RWPE2 (cell line): Measurements from ENCODE around the gene PDC.

Source experiments
- ATAC-seq: fragments of 200-7000 bp; cut with Tn5 transposase; 3 replicates; pipeline ENCODE4 v1.9.1; 2021; ENCODE audit warnings: low read depth
- DNase-seq: peaks from one replicate; pipeline ENCODE4 v3.0.0-alpha.2; 2020; ENCODE audit warnings: low spot score
- H3K27ac ChIP-seq: fragments of 450-650 bp; 2 replicates; pipeline ENCODE4 v1.5.1; 2017; ENCODE audit warnings: mild to moderate bottlenecking; ENCODE audit not compliant: poor library complexity, severe bottlenecking
- H3K27me3 ChIP-seq: fragments of 250-450 bp; sonication (Bioruptor Pico); 2 replicates; pipeline ENCODE4 v1.5.1; 2021; ENCODE audit warnings: mild to moderate bottlenecking, moderate library complexity; ENCODE audit not compliant: insufficient read depth, poor library complexity, severe bottlenecking
- H3K36me3 ChIP-seq: fragments of 250-450 bp; sonication (Bioruptor Pico); 2 replicates; pipeline ENCODE4 v1.5.1; 2020; ENCODE audit warnings: low read depth, mild to moderate bottlenecking, moderate library complexity
- H3K4me1 ChIP-seq: fragments of 250-450 bp; sonication (Bioruptor Pico); 2 replicates; pipeline ENCODE4 v1.5.1; 2021; ENCODE audit warnings: mild to moderate bottlenecking, moderate library complexity; ENCODE audit not compliant: insufficient read depth, poor library complexity, severe bottlenecking
- H3K4me3 ChIP-seq: fragments of 250-450 bp; sonication (Bioruptor Pico); 2 replicates; pipeline ENCODE4 v1.5.1; 2021; ENCODE audit warnings: mild to moderate bottlenecking, moderate library complexity; ENCODE audit not compliant: severe bottlenecking
- H3K9me3 ChIP-seq: fragments of 250-450 bp; sonication (Bioruptor Pico); 2 replicates; pipeline ENCODE4 v1.5.1; 2021; ENCODE audit warnings: mild to moderate bottlenecking, moderate library complexity; ENCODE audit not compliant: severe bottlenecking
- TF ChIP-seq, protein P1 (sequence below): fragments of 450-650 bp; IDR thresholded peaks from one replicate; pipeline ENCODE4 v1.5.1; 2017; ENCODE audit warnings: mild to moderate bottlenecking, moderate library complexity; ENCODE audit not compliant: poor library complexity, severe bottlenecking

The PDC gene

DNA sequence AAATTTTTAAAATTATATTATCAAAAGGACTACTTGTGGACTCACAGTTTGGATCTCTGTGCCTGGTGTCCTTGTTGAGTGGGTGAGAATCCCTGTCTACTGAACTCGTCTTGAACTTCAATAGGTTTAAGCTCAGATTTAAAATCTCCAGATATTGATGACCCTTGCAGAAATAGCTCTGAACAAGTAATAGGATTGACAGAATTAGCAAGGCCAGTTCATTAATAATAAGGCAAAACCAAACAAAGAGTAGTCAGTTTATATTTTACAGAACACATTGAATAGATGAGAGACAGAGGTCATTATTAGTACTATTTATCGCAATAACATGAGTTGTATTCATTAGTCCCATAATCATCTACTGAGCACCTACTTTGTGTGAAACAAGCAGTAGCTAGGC is at the start of gene PDC:
TSS of gene PDC (minus strand) at position 101 of the 400 bp plus-strand sequence. CDS start 11,655 bp downstream, outside the sequence.
- Histone ChIP-seq H3K9me3 (no peaks in the 10 kb centered on the region), H3K4me3 (no peak within 1 kb of the TSS), H3K27me3 (no peaks in the 10 kb centered on the region), H3K4me1 (no peaks in the 10 kb centered on the region), H3K27ac (no peak within 1 kb of the TSS), H3K36me3 (no peaks in the 10 kb centered on the region)
- TF ChIP-seq, protein P1, sequence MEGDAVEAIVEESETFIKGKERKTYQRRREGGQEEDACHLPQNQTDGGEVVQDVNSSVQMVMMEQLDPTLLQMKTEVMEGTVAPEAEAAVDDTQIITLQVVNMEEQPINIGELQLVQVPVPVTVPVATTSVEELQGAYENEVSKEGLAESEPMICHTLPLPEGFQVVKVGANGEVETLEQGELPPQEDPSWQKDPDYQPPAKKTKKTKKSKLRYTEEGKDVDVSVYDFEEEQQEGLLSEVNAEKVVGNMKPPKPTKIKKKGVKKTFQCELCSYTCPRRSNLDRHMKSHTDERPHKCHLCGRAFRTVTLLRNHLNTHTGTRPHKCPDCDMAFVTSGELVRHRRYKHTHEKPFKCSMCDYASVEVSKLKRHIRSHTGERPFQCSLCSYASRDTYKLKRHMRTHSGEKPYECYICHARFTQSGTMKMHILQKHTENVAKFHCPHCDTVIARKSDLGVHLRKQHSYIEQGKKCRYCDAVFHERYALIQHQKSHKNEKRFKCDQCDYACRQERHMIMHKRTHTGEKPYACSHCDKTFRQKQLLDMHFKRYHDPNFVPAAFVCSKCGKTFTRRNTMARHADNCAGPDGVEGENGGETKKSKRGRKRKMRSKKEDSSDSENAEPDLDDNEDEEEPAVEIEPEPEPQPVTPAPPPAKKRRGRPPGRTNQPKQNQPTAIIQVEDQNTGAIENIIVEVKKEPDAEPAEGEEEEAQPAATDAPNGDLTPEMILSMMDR: no peak
- no peak for DNase-seq
- no peak for ATAC-seq

DNA sequence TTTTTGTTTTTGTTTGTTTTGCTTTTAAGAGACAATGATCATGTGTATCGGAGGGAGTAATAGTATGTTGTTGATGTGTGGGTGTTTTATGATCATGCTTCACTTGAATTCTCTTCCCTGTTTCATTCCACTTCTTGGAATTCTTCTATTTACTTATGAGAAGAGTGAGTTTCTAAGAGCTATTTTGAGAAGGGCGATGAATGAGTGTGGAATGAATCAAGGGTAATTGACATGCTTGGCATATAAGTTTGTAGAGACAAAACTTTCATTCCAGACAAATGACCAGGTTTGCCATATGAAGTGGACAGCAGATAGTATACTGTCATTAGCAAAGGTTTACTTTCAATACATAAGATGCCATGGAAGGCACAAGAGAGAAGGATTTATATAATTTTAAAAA is 42.3 kb upstream of the PDC start:
- H3K4me3 ChIP-seq: no peak overlapping the region
- TF ChIP-seq, protein P1: no peak
- ATAC-seq: peak; percentile 41; the same call in 2 of the 3 replicates
- H3K27ac ChIP-seq: peak overlapping the region; percentile 37
- H3K36me3 ChIP-seq: no peaks in the 10 kb centered on the region
- H3K9me3 ChIP-seq: no peaks in the 10 kb centered on the region
- DNase-seq: no peak
- H3K27me3 ChIP-seq: no peaks in the 10 kb centered on the region
- peaks cover 32% of the 10 kb centered on the region for H3K4me1 ChIP-seq

- peak overlapping the region; percentile 95 for H3K27ac ChIP-seq
- no peaks in the 10 kb centered on the region for H3K9me3 ChIP-seq
- ATAC-seq (no peak), DNase-seq (no peak)
- TF ChIP-seq, protein P1: no peak
- H3K27me3 ChIP-seq: no peaks in the 10 kb centered on the region
- H3K4me1 ChIP-seq: peaks cover 33% of the 10 kb centered on the region
- no peak overlapping the region for H3K4me3 ChIP-seq
- H3K36me3 ChIP-seq: no peaks in the 10 kb centered on the region
Measured at GRCh38 chr1:186502087-186502486, 41.2 kb upstream of the PDC start.

DNA sequence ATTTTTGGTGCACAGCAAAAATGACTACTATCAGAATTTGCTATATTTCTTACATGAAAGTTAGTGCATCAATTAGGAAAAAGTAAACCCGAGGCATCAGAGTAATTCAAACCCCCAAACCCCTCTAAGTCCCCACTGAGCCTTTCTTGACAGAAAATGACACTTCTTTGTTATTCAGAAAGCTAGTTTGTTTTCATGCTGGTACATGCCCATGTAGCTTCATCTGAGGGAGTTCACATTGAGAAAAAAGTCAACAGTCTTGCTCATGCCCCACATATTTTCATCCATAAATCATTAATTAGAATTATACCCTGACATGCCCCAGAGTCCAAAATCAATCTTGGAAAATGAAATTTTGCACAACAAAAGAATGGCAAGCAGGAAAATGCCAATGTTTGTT is 39.9 kb upstream of the PDC start:
- peak overlapping the region; percentile 95 for H3K27ac ChIP-seq
- H3K4me1 ChIP-seq: peaks cover 40% of the 10 kb centered on the region
- H3K9me3 ChIP-seq: no peaks in the 10 kb centered on the region
- no peak overlapping the region for H3K4me3 ChIP-seq
- ATAC-seq (peak; percentile 57; the same call in 2 of the 3 replicates), DNase-seq (no peak)
- no peaks in the 10 kb centered on the region for H3K27me3 ChIP-seq
- TF ChIP-seq, protein P1: no peak
- H3K36me3 ChIP-seq: no peaks in the 10 kb centered on the region

DNA sequence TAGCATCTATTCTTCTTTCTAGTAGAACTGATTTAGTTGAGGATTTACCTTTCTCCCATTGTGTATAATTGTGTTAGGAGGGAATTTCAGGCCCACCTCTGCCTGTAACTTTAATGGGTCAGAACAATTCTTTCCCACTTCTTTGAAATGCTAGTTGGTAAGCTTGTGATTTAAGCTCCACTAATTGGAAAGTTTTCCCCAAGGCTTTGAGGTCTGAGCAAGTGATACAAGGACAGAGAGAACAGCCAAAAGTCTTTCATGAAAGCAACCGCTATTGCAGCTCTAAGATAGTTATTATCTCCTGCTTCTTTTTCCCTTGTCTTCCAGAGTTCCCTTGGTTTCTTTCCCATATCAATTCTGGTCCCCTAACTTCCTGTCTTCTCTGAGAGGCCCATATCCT is 38.7 kb upstream of the PDC start:
- H3K4me1 ChIP-seq: peaks cover 52% of the 10 kb centered on the region
- no peaks in the 10 kb centered on the region for H3K27me3 ChIP-seq
- ATAC-seq (no peak), DNase-seq (no peak)
- peak overlapping the region; percentile 95 for H3K27ac ChIP-seq
- TF ChIP-seq, protein P1: no peak
- H3K9me3 ChIP-seq: no peaks in the 10 kb centered on the region
- no peaks in the 10 kb centered on the region for H3K36me3 ChIP-seq
- no peak overlapping the region for H3K4me3 ChIP-seq
